DND-41 (cell line): ENCODE results near the gene TTN.

Experiments
- EZH2 ChIP-seq: IDR thresholded peaks from 3 replicates; pipeline ENCODE4 v1.6.1; 2012; ENCODE audit warnings: borderline replicate concordance, low read depth, mild to moderate bottlenecking, moderate library complexity, low read length, inconsistent platforms; ENCODE audit not compliant: severe bottlenecking
- TF ChIP-seq, protein P1 (sequence below): IDR thresholded peaks from 2 replicates; pipeline ENCODE4 v1.5.1; 2012; ENCODE audit warnings: borderline replicate concordance, low read length, moderate library complexity, mild to moderate bottlenecking; ENCODE audit not compliant: poor library complexity, severe bottlenecking; ENCODE audit errors: extremely low read depth

DNA sequence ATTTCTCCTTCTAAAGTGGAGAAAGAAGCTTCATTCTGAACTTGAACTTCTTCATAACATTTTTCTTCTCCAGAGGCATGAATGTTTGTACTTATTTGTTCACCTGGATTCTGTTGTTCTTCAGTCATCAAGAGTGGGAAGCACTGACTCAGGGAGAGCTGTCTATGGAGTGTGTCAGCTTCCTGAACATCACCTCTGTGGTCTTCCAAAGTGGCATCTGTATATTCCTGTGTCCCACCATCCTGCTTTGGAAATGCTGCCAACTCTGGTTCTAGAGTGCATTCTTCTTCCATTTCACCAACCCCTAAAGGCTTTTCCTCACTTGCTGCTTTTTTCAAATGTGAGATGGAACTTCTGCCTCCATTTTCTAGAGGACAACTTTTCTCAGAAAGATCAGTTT lies 59.5 kb downstream of the TTN start:
- TF ChIP-seq, protein P1, sequence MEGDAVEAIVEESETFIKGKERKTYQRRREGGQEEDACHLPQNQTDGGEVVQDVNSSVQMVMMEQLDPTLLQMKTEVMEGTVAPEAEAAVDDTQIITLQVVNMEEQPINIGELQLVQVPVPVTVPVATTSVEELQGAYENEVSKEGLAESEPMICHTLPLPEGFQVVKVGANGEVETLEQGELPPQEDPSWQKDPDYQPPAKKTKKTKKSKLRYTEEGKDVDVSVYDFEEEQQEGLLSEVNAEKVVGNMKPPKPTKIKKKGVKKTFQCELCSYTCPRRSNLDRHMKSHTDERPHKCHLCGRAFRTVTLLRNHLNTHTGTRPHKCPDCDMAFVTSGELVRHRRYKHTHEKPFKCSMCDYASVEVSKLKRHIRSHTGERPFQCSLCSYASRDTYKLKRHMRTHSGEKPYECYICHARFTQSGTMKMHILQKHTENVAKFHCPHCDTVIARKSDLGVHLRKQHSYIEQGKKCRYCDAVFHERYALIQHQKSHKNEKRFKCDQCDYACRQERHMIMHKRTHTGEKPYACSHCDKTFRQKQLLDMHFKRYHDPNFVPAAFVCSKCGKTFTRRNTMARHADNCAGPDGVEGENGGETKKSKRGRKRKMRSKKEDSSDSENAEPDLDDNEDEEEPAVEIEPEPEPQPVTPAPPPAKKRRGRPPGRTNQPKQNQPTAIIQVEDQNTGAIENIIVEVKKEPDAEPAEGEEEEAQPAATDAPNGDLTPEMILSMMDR, result no peak
- TF ChIP-seq EZH2, result no peak
